ENCODE measurements around the gene ENO1.
"Not testable (repeated sequence)": the region's sequence is repeated elsewhere in the genome, so short reads cannot be mapped to it uniquely, and the experiment has no call there.

The ENO1 gene

GRCh38 chr1:8841395-8841794, 37.1 kb downstream of the ENO1 start:
- DNase-seq, result no peak

GRCh38 chr1:8839990-8840389, 38.5 kb downstream of the ENO1 start:
- DNase-seq, result no peak

DNA sequence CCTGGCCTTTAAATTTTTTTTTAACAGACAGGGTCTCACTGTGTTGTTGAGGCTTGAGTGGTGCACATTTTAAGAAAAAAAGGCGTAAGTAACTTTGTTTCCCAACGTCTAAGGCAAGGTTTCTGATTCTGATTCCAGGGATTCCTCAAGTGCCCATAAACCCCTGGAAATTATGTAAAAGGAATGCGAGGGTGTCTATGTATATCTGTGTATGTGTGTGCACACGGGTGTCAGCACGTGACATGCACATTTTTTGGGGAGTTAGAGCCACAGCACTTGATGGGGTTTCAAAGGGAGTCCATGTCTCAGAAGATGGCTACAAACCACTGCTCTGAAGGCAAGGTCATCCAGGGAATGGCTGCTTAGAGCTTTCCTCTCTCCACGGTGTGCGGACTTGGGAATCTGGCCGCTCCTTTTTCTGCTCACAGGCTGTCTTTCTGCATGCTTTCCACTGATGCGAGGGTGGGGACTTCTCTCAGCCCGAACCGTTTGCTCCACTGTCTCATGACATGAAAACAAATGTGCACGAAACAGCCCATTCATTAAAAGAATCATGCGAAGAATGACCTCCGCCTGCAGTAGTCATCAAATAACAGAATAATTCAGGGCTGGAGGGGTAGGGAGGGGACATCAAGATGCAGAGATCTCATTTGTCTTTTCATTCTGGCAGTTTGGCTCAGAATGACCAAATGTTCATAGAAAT, 42.4 kb downstream of the ENO1 start:
- DNase-seq, result no peak

GRCh38 chr1:8831340-8831739, 47.1 kb downstream of the ENO1 start:
- no peak for DNase-seq

DNA sequence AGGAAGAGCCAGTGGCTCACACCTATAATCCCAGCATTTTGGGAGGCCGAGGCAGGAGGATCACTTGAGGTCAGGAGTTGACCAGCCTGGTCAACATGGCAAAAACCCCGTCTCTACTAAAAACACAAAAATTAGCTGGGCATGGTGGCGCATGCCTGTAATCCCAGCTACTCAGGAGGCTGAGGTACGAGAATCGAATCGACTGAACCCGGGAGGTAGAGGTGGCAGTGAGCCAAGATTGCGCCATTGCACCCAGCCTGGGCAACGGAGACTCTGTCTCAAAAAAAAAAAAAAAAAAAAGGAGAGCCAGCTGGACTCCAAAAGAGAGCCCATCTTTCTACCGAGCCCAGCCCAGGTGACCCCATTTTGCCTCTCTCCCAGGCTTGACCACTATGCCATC, 47.8 kb downstream of the ENO1 start:
- not testable (repeated sequence) for DNase-seq

- no peak for DNase-seq
Observed at GRCh38 chr1:8825985-8826481, 52.5 kb downstream of the ENO1 start.

DNA sequence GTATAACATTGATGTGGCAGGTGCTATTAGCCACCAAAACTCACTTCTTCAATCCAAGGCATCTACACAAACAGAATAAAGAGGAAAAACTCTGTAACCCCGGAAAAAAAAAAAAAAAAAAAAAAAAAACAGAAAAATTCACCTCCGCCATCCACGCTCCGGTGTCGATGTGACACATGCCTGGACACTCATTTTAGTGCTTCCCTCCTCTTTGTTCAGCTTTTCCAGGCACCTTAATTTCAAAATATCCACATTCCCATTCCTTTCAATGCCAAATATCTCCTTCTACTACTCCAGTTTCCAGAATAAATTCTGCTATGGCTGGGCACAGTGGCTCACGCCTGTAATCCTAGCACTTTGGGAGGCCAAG, 55.2 kb downstream of the ENO1 start:
- no peak for DNase-seq

DNA sequence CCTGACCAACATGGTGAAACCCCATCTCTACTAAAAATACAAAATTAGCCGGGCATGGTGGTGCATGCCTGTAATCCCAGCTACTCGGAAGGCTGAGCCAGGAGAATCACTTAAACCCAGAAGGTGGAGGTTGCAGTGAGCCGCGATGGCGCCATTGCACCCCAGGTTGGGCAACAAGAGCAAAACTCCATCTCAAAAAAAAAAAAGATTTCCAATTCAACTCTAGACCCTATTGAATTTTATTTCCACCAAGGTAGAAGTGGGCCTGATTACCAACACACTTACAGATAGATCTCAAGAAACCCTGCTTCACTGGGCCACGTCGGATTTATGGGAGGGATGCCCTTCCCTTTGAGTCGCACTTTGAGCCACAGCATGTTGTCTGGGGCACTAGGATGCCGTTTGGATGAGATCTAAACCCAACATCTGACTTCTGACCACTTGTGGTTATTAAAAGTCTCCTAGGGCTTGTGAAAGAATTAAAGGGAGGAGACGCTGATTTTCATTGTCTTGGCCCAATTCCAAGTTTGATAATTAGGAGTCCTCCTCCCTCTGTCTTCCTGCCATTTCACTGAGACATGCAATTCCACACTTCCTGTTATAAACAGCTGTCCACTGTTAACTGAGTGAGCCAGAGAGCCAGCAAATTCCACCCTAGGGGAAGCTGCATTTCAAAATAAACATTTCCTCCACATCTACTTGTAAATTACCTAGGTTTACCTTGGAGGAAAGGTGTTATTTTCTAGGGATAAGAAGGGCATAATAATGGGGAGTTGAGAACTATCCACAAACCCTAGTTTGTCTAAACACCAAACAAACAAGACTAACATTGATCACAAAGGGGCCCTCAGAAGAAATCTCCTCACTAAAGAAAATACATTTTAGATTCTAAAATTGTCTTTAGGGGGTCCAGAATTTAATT, 55.9 kb downstream of the ENO1 start:
- no peak for DNase-seq

DNA sequence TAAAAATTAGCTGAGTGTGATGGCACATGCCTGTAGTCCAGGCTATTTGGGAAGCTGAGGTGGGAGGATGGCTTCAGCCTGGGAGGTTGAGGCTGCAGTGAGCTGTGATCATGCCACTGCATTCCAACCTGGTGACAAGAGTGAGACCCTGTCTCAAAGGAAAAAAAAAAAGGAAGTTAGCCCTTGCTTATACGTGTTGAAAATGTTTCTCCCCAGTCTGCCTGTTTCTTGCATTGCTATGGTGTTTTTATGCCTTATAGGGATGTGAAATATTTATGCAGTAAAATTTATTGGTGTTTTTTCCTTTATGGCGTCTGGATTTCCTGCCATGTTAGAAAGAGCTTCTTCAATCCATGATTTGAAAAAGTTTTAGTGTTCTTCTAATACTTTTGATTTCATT, 57.4 kb downstream of the ENO1 start:
- DNase-seq, result no peak

GRCh38 chr1:8818789-8819188, 59.7 kb downstream of the ENO1 start:
- DNase-seq, result not testable (repeated sequence)

DNA sequence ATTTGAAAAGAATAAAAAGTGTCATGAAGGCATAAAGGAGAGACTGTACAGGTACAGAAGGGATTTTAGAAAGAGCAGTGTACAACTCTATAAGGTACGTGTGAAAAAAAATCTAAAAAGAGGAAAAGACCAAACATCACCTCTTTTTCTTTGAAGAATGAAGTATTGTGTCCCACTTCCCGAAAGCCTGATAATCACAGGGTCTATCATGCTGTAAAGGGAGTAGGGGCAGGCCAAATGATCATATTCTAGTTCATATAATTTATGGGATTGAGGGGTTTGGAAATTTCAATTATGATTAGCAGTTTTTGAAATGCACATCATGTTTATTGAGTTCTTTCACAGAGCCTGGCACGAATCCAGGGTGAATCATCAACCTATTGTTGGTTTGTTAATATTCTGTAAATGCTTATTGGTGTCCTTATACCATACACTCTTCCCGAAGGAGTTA, 60.1 kb downstream of the ENO1 start:
- no peak for DNase-seq

DNA sequence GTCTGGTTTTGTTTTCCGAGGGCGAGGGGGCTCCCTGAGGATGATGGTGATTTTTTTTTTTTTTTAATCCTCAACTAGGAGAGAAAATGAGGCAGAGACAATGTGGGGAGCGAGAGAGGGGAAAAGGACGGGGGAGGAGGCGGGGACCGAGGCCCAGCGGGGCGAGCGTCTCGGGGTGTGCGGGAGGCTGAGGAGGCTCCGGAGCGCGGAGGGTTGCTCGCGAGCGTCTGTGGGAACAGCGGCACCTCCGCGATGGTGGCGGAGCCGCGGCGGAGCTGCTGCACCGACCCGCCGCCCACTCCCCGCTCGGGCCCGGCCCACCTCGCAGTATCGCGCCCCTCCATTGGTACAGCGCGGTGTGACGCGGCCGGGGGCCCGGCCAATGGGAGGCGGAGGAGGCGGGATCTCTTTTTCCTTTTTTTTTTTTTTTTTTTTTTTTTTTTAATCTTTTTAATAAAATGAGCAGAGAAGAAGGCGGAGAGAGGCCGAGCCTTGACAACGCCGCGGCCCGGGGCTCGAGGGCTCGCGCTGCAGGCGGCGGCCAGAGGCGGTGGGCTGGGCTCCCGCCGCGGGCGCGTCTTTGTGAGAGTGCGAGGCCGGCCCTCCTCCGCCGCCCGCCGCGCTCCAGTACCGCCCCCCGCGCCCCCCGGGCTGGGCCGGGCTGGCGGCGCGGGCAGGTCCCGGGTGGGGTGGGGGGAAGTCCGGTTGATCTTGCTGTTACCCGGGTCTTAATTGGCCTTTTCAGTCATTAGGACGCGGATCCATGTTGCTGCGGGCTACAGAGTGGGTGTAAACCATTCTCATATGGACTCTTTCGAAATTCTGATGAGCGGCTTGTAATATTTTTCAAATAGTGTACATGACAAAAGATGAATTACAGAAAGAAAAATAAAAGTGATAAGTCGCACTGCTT, 60.8 kb downstream of the ENO1 start, which contains the start of gene RERE:
Gene RERE (minus strand): TSS at position 229 of the 913 bp plus-strand sequence.
- DNase-seq, result peak; percentile 99

DNA sequence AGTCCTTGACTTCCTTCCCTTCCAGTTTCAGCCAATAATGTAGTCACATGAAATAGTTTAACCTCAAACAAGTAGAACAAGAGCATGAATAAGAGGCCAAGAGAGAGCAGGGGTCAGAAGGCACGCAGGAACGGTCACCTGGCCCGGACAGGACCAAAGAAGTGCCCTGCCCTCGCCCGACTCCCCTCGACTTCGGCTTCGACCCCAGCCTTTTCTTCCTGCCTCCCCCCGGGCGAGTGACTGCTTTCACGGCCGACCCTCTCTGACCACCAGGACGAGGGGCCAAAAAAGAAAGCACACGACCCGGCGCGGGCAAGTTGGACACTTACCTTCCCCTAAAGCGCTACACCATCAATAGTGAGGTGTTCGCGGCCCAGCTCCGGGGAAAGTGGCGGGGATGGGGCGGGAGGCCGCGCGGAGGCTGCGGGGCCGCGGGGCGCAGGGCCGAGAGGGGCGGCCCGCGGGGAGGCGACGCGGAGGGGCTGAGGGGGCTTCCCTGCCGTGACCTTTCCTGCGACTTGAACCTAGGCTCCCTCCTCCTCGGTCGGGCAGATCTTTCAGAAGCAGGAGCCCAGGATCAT, 61.6 kb downstream of the ENO1 start:
- DNase-seq, result peak; percentile 61

DNA sequence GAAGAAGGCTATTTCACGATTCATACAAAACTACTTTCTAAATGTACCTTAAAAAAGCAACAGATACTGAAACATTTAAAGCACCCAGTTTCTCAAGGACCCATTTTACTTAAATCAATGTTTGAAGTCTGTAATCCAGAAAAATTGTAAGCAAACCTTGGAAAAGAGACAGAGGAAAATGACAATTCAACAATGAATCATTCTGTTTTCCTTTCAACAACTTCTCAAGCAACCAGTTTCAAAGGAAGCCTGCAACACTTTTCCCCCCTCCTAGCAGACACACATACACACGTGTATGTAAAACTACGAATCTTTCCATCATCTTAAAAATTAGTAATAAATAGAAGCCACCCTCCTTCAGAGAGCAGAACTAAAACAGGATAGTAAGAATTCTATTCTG, 62.2 kb downstream of the ENO1 start:
- no peak for DNase-seq

DNA sequence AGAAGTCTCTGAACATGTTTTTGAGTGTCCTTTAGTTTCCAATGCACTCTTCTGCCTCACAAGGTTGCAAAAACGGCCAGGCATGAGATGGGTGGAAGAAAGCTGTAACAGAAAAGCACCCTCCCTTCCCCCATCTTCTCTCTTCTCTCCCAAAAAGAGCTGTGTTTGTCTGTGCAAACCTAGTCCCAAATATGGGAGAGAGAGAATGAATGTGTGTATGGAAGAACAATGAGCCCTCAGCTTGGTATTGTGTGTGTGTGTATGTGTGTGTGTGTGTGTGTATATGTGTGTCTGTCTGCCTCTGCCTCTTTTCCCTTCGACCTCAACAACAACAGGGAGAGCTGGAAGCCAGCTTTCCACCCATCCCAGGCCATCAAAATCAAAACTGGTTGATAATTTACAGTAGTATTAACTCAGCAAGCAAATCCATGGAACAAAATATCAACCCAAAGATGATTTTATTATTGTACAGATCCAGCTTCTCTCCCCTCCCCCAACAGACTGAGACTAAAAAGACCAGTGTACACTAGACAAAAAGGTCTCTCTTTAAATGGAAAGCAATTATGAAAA, 62.8 kb downstream of the ENO1 start:
- DNase-seq, result no peak

DNA sequence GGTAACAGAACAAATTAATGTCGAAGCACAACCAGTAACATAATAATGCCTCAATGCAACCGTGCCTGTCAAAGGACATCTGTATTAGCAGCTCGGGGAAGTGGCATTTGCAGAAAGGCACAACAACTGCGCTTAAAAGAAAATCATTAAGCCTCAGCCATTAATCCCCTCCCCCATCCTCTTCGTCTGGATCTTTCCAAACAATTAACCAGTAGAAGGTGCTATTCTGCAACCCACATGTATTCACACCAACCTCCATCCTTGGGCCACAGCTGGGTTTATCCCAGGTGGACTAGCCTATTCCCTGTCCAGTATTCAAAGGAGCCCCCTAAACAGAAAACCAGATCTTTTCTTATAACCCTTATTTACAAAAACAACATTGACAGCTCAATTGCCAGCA, 63.6 kb downstream of the ENO1 start:
- no peak for DNase-seq

DNA sequence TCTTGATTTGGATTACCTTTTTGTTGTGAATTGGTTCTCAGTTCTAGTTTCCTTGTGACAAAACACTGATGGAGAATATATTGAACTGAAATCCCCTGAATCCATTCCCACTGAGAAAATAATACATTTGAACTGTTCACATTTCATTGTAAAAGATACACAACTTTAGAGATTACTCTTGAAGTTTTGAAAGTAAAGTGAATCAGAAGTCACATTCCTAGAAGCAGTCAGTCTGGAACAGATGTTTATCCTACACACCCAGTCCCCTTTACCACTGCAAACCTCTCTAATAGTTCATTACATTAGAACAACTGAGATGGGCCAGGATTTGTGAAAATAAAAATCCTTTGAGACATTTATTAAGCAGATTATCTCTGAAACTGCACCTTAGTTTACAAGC, 64.5 kb downstream of the ENO1 start:
- no peak for DNase-seq

DNA sequence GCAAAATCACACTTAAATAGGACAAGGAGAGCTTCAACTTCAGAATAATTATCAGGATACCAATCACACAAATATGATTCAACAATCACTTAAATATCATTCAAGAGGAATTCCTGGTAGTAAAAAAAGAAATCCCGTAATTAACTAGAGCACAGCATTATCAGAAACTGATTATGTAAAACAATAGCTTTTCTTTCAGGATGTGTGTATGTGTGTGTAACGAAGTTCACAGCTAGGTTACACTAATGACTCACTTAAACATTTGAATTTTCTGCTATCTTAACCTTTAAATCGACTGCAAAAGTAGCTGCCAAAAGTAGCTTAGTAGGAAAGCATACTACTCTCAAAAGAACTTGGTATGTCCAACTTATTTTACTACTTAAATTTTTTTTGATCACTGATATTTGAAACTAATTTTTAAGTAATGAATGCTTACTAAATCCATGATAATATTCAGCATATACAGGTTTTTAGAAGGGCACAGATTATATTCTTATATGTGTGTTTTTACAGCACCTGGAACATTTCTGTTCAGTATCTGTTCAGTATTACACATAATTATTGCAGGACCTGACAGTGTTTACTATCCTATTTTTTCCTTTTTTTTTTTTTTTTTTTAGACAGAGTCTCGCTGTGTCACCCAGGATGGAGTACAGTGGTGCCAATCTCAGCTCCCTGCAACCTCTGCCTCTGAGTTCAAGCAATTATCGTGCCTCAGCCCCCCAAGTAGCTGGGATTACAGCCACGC, 65.3 kb downstream of the ENO1 start:
- DNase-seq, result no peak

DNA sequence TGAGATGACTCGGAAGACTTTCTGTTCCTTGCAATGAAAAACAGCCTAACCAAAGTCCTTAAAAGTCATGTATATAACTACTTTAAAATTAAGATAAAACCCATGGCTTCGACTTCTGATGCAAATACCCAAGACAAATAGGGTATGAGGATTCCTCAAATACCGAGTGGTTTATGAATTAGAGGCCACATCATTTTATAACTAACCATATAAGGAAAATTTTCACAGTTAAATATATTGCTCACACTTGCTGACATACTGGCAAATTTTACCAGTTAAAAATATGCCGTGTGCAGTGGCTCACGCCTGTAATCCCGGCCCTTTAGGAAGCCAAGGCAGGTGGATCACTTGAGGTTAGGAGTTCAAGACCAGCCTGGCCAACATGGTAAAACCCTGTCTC, 66.4 kb downstream of the ENO1 start:
- DNase-seq, result no peak

Measured in right forelimb (tissue), 1 donor.